NCI-H226 (cell line): Measurements from ENCODE around the gene FEN1.

Source experiments
- DNase-seq: peaks from one replicate; pipeline ENCODE4 v3.0.0-alpha.2; 2015

Gene FEN1

GRCh38 chr11:61775606-61776554 is 16.8 kb upstream of the FEN1 start:
- DNase-seq = peak; percentile 62

DNA sequence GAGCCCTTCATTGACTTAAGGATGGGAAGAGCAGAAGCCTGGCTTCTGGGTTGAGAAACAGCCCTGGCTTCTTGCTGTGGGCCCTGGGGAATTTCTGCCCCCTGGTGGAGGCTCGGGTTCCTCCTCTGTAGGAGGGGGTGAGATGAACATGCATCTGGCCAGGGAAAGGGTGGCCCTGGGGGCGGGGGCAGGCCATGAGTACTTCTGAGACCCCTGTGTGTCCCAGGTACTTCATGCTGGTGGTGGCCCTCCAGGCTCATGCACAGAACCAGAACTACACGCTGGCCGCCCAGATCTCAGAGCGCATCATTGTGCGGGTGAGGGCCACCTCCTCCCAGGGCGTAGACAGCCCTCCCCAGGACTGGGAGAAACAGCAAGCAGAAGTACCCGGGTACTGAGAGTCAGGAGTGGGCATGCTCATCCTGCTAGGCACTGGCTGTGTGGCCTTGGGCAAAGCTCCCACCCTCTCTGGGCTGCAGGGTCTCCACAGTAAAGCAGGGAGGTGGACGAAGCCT is 16.1 kb upstream of the FEN1 start:
- DNase-seq = no peak

DNA sequence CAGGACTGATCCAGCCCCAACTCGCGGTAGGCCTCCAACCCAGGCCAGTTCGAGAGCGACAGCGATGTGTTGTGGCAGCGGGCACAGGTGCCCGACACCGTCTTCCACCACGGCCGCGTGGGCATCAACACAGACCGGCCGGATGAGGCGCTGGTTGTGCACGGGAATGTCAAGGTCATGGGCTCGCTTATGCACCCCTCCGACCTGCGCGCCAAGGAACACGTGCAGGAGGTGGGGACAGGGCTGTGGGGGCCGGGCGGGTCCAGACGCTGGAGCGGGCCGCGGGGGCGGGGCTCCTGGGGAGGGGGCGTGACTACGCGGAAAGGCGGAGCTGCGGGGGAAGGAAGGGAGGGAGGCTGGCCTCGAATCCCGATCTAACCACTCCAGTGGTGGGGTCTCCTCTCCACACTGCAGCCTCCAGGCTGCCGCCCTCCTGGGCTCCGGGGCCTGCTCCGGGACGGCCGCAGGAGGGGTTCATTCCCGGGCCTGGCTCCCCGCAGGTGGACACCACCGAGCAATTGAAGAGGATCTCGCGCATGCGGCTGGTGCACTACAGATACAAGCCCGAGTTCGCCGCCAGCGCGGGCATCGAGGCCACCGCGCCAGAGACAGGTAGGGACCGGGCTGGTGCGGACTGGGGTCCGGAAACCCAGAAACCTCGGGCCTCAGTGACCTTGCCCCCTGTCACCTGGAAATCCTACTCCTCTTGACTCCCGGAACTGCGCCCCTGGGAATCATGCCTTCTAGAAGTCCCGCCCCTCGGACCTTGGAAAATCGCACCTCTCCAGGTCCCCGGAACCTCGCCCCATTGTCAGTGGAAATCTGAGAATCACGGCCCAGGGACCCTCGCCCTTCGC is 15.2 kb upstream of the FEN1 start:
- DNase-seq = no peak

DNA sequence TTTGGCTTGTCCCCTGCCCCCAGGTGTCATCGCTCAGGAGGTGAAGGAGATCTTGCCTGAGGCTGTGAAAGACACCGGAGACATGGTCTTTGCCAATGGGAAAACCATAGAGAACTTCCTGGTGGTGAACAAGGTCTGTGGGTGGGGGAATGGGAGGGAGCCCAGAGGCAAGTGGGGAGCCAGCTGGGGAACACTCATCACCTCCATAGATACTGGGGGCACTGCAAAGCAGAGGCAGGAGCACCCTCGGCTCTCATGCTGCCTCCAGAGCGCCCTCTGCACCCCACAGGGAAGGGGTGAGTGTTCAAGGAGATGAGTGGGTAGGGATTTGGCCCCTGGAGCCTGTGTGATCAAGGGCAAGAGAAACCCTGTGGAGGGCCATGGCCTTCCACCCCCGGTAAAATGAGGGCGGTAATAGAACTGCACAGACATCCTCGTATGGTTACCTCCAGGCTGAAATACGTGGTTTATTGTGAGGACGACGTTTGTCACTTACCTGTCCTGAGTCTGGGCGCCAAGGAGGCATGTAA is 14.3 kb upstream of the FEN1 start:
- DNase-seq = no peak

- DNase-seq = no peak
Measured at GRCh38 chr11:61778920-61779650, 13.6 kb upstream of the FEN1 start.

- DNase-seq = no peak
Measured at GRCh38 chr11:61779666-61780525, 12.8 kb upstream of the FEN1 start.

DNA sequence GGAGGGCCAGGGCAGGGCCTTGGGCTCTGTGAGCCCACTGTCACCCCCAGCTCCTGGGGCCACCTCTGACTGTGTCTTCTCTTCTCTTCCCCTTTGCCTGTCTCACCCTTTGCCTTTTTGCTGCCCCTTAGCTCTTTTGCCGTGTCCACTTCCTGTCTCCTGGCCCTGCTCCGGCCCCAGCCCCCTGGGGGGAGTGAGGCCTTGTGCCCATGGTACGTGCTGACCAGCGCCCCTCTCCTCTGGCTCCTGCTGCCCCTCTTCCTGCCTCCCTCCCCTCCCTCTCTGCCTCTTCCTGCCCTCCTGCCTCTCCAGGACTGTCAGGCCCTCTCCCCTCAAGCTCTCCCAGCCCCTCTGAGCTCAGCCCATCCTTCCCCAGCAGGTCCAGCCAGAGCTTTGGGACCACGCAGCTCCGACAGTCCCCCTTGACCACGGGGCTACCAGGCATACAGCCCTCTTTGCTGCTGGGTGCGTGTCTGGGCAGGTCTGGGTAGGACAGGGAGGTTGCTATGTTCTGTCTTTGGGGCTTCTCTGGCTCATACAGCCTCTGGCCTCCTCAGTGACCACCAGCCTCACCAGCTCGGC is 12.0 kb upstream of the FEN1 start:
- DNase-seq = no peak

- no peak for DNase-seq
Measured at GRCh38 chr11:61781585-61781984, 11.1 kb upstream of the FEN1 start.

DNA sequence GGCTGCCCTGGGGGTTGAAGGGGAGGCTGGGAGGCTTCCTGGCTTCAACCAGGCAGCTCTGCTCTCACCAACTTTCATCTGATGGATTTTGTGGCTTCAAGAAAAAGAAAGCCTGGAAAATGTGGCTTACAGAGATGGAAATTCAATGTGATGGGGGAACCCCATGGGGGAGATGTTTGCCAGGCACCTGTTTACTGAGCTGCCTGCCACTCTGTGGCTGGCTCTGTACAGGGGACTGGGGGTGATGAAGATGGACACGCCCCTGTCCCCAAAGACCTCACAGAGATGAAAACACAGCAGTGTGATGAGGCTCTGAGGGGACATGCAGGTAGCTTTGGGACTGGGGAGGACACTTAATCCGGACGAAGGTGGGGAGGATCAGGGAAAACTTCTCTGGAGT is 10.4 kb upstream of the FEN1 start:
- no peak for DNase-seq

- DNase-seq = no peak
Measured at GRCh38 chr11:61782841-61783240, 9.9 kb upstream of the FEN1 start.

DNA sequence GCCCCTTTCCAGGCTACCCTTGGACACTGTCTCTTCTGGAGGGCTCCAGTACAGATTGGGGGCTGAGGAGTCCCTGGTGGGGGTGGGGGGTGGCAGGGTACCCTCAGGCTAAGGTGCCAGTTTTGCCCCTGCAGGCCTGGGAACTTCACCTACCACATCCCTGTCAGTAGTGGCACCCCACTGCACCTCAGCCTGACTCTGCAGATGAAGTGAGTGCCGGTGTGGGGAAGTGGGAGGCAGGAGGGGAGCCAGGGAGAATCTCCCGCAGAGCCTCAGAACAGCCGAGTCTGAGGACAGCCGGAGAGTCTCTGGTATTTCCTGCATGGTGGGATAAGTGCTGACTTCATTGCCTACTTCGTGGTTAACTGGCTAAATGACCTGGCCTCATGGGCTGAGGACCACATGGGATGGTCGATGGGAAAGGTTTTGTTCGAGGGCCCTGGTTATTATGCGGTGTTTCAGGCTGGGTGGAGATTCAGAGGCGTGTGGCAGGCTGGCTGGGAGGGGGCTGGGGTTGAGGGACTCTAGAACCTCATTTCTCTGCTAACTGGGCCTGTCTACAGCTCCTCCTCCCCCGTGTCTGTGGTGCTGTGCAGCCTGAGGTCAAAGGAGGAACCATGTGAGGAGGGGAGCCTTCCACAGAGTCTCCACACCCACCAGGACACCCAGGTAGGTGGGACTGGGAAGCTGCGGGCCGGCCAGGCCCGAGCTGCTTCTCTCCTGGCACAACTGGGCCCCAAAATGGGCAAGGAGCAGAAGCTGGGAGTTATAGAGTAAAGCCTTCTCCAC is 8.8 kb upstream of the FEN1 start:
- no peak for DNase-seq

DNA sequence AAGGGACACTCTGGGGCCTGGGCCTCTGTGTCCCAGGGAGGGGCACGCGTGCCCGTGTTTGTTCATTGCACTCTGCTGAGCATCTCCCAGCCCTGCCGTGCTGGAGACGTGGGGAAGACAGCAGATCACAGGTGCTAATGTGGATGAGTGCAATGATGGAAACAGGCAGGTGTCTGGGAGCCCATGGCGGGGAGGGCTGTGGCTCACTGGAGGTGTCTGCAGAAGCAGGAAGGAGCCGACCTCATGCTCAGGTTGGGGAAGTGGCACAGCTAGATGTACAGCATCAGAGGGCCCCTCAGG is 8.3 kb upstream of the FEN1 start:
- no peak for DNase-seq

GRCh38 chr11:61785837-61786402 is 6.8 kb upstream of the FEN1 start:
- no peak for DNase-seq

DNA sequence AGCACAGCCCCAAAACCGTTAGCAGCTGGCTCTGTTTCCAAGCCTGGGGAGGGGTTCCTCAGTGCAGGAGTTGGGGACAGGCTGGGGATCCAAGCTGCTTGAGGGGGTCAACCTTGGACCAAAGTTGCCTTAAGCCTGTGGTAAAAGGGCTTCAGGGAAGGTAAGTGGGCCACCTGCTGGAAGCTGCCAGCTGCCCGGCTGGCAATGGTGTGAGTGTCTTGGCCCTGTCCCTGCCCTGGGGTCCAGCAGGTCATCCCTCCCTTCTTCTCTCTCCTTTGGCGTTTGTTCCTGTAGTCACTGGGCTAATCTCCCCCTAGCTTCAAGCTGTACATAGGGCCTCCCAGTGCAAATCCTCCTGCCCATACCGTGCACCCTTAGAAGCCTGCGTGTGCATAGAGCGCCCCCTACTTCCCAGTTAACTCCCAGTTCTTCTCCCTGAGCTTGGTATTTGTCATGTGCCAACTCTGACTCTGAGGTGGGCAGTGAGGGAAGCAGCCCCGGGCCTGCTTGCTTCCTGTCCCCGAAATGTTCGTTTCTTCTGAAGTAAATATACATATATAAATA is 4.7 kb upstream of the FEN1 start:
- peak; percentile 66 for DNase-seq

GRCh38 chr11:61791737-61792309 is 888 bp upstream of the FEN1 start:
- peak; percentile 76 for DNase-seq

- DNase-seq = no peak
Measured at GRCh38 chr11:61793083-61793828, 545 bp downstream of the FEN1 start.

DNA sequence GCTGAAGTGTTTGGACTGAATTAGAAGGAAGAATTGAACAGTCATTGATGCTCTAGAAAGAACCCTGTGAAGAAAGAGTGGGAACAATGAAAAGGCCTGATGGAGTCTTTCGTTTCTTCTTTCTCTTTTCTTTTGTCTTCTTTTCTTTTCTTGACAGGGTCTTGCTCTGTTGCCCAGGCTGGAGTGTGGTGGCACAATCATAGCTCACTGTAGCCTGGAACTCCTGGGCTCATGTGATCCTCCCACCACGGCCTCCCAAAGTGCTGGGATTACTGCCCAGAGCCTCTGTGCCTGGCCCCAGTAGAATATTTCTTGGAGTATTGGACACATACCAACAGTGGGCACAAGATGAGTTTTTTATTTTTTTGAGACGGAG is 1.1 kb downstream of the FEN1 start:
- DNase-seq = no peak

- no peak for DNase-seq
Measured at GRCh38 chr11:61794579-61794978, 1.9 kb downstream of the FEN1 start.

GRCh38 chr11:61795459-61795858 is 2.7 kb downstream of the FEN1 start:
- no peak for DNase-seq
